Mucosa of stomach (tissue), 1 donor: ENCODE results near the gene TAF13.
A peak's percentile ranks its signal among the peaks of the same experiment; 100 is the strongest.

Experiments
- H3K27me3 ChIP-seq: one replicate; pipeline ENCODE4 v1.7.0; 2013; ENCODE audit warnings: mild to moderate bottlenecking, low read length; ENCODE audit not compliant: control insufficient read depth, insufficient read depth
- H3K36me3 ChIP-seq: one replicate; pipeline ENCODE4 v1.7.0; 2013; ENCODE audit warnings: low read length; ENCODE audit not compliant: control insufficient read depth, insufficient read depth
- H3K4me1 ChIP-seq: one replicate; pipeline ENCODE4 v1.7.0; 2013; ENCODE audit warnings: mild to moderate bottlenecking, low read length; ENCODE audit not compliant: control insufficient read depth, insufficient read depth
- H3K4me3 ChIP-seq: one replicate; pipeline ENCODE4 v1.7.0; 2013; ENCODE audit warnings: low read length
- H3K9ac ChIP-seq: one replicate; pipeline ENCODE4 v1.7.0; 2013; ENCODE audit warnings: mild to moderate bottlenecking, low read length, moderate library complexity
- H3K9me3 ChIP-seq: one replicate; pipeline ENCODE4 v1.7.0; 2013; ENCODE audit warnings: mild to moderate bottlenecking, low read length, moderate library complexity; ENCODE audit not compliant: control insufficient read depth
- donor health status: Pancreatic carcinoma.

Gene TAF13, protein sequence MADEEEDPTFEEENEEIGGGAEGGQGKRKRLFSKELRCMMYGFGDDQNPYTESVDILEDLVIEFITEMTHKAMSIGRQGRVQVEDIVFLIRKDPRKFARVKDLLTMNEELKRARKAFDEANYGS

DNA sequence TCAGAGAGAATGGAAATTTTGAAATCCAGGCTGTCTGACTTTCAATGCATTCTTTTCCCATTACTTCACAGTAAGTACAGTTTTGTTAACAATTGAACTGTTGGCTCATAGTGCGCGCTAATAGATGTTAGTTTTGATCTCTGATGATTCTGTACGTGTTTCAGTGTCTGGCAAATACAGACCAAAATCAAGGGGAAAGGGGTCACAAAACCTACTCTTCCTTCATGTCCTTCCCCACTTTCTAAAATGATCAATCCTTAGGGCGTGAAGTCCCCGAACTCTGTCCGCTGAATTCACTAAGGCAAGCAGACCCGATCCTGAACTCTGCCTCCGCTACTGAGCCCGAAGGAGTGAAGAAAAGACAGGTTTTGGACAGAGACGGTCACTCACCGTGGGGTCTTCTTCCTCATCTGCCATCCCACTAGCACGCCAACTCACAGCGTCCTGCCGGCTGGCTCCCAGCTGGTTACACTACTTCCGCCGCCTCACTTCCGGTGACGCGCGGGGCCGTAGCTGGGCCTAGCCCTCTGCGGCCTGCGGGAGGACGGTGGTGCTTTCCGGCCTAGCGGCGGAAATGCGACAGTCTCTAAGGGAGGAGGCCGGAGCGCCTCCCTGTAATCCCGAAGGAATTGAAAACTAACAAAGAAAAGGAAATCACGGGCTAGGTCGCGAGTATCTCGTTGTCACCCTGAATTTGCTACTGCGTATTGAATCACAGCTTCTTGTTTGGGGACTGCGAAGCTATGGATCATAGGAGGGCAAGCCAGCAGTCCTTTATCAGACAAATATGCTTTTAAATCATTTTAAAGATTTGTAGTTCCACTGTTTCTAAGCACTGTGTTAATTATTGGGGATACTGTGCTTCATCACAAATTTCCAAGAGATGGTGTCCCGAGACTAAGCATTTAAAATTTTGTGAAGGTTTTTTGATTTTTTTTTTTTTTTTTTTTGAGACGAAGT, at the start of gene TAF13:
TSS of gene TAF13 (minus strand) at position 473 of the 960 bp plus-strand sequence. CDS start at position 417, 56 bp downstream.
- H3K4me1 ChIP-seq = no peaks in the 10 kb centered on the region
- no peaks in the 10 kb centered on the region for H3K27me3 ChIP-seq
- peak within 1 kb of the TSS; percentile 91 for H3K4me3 ChIP-seq
- H3K9me3 ChIP-seq = no peaks in the 10 kb centered on the region
- H3K36me3 ChIP-seq = no peaks in the 10 kb centered on the region
- peak within 1 kb of the TSS; percentile 88 for H3K9ac ChIP-seq

DNA sequence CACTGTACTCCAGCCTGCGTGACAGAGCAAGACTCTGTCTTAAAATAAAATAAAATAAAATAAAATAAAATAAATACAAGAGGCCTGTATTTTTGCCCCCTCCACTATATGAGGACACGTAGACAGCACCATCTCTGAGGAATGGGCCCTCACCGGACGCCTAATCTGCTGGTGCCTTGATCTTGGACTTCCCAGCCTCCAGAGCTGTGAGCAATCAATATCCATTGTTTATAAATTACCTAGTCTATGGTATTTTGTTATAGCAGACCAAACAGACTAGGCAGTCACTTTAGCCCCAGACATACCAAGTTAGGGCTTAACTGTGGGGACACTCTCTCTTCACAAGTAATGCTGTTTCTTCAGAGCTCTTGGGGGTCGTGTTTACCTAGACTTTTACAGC, 44.6 kb upstream of the TAF13 start:
- H3K4me3 ChIP-seq = no peak overlapping the region
- H3K27me3 ChIP-seq = no peaks in the 10 kb centered on the region
- H3K9ac ChIP-seq = no peak overlapping the region
- peaks cover 24% of the 10 kb centered on the region for H3K4me1 ChIP-seq
- no peaks in the 10 kb centered on the region for H3K9me3 ChIP-seq
- H3K36me3 ChIP-seq = no peaks in the 10 kb centered on the region

DNA sequence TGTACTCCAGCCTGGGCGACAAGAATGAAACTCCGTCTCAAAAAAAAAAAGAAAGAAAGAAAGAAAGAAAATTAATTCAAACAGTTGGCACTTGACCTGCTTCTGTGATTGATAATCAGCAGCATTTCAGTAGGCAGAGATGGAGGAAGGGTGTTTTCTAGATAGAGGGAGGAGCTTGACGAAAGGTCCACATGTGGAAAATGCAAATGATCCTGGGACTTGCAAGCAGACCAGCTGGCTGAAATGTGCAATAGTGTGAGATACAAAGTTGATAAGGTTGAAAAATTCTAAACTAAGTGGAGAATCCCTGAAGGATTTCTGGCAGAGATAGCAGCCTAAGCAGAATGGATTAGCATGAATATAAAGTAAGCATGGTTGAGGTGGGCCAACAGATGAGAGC, 42.3 kb upstream of the TAF13 start:
- Histone ChIP-seq H3K9ac (no peak overlapping the region), H3K9me3 (no peaks in the 10 kb centered on the region), H3K27me3 (peaks cover 12% of the 10 kb centered on the region), H3K36me3 (no peaks in the 10 kb centered on the region), H3K4me3 (no peak overlapping the region), H3K4me1 (peaks cover 31% of the 10 kb centered on the region)

DNA sequence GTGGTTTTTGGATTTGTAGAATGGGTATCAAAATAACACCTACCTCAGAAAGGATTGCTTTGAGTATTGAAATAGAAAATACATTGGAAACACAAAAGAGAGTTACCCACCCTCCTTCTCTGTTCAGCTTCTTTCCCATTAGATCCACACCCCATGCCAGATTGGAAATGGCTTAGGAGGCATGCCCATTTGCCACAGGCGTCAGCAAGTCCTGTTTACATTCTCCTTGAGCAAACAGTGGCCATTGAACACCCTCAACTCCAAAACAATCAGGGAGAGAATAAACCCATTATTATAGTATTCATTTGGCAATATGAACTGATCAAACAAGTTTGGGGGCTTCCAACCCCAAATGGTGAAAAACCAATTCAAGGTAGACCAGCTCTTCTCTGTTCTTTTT, 40.5 kb upstream of the TAF13 start:
- Histone ChIP-seq H3K27me3 (peaks cover 12% of the 10 kb centered on the region), H3K9me3 (no peaks in the 10 kb centered on the region), H3K9ac (no peak overlapping the region), H3K4me3 (no peak overlapping the region), H3K4me1 (peaks cover 42% of the 10 kb centered on the region), H3K36me3 (no peaks in the 10 kb centered on the region)

DNA sequence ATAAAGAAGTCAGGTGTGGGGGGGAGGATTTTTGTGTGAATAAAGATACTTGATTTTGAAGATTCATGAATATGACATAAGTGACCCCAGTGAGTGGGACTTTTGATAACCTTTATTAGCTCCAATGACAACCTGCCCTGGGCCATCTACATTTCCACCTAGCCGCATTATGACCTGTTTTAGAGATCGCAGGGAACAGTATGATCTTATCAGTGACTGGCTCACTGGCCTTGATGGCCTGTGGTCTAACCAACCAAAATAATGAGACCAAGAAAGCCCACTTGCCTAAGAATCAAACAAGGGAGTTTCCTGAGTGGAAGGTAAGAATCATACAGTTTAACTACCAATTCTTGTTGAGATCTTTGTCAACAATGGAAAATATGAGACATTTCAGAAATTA, 39.9 kb upstream of the TAF13 start:
- H3K9ac ChIP-seq = no peak overlapping the region
- no peak overlapping the region for H3K4me3 ChIP-seq
- H3K36me3 ChIP-seq = no peaks in the 10 kb centered on the region

DNA sequence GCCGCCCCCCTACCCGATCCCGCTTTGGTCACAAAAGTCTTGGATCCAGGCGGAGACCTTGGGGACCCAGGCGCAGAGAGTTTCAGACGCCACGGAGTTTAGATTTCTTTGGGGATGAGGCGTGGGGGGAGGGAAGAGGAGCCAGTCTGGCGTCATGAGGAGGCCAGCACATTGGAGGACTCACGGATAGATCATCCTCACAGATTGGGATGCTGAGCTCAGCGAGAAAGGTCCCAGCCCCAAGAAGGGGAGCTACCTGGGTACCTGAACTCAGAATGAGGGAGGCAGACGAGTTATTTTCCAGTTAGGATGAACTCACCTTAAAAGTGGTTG, 38.5 kb upstream of the TAF13 start:
- H3K4me3 ChIP-seq = peak overlapping the region; percentile 66

More for the DNA sequence above, 39.9 kb upstream of the TAF13 start:
- H3K27me3 ChIP-seq = peaks cover 12% of the 10 kb centered on the region
- H3K4me1 ChIP-seq = peaks cover 42% of the 10 kb centered on the region
- H3K9me3 ChIP-seq = no peaks in the 10 kb centered on the region

DNA sequence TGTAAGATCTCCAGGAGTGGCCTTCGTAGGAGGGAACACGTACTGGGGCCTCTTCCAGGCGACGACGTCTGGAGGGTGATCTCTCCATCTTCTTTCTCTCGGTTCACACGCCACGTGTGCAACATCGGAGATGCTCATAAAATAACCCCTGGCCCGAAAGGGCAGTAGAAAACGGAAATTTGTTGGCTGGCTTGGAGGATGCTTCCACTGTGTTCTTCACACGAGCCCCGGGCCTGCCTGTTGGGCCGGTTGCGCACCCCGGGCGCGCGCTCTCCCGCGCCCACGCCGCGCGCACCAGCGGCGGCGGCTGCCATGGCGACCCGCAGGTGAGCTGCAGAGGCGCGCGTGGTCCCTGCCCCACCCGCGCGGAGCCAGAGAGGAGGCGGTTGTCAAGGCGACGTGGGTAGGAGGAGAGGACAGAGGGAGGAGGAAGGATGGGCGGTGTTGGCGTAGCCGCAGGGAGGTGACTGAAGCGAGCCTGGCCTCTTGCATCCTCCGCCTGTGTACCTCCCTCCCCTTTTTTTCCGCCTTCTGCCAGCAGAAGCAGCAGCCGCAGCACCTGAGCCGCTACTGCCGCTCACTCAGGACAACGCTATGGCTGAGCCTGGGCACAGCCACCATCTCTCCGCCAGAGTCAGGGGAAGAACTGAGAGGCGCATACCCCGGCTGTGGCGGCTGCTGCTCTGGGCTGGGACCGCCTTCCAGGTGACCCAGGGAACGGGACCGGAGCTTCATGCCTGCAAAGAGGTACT, 38.0 kb upstream of the TAF13 start, which contains the start of gene ELAPOR1:
TSS of gene ELAPOR1 (plus strand) at position 526 of the 752 bp plus-strand sequence. CDS start at position 595, 69 bp downstream.
- H3K9me3 ChIP-seq = no peaks in the 10 kb centered on the region
- no peaks in the 10 kb centered on the region for H3K36me3 ChIP-seq
- H3K9ac ChIP-seq = peak within 1 kb of the TSS; percentile 65
- peaks cover 12% of the 10 kb centered on the region for H3K27me3 ChIP-seq
- H3K4me3 ChIP-seq = peak within 1 kb of the TSS; percentile 66
- peaks cover 42% of the 10 kb centered on the region for H3K4me1 ChIP-seq

More for the DNA sequence above, 38.5 kb upstream of the TAF13 start:
- no peaks in the 10 kb centered on the region for H3K9me3 ChIP-seq
- H3K9ac ChIP-seq = peak overlapping the region; percentile 65
- H3K36me3 ChIP-seq = no peaks in the 10 kb centered on the region
- peaks cover 12% of the 10 kb centered on the region for H3K27me3 ChIP-seq
- peaks cover 42% of the 10 kb centered on the region for H3K4me1 ChIP-seq

DNA sequence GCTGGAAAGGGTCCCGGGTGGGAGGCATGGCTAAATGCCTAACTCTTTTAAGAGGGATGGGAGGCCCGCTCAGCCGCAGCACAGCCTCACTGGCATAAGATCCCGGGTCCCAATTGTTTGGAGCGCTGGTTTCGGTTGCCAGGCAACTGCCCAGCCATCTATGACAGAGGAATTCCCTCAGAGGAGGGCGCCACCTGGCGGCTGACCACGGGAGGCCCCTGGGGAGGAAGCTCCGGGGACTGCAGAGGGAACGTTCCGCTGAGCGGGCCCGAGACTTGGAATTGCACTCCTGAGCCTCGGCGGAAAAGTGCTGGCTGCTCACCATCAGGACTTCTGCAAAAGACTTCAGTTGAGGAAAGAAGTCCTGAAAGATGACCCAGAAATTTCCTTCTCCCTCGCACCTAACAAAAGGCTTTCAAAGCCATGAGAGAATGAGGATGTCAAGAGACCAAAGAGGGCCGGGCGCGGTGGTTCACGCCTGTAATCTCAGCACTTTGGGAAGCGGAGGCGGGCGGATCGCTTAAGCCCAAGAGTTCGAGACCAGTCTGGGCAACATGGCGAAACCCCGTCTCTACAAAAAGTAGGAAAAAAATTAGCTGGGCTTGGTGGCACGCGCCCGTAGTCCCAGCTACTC, 37.0 kb upstream of the TAF13 start:
- no peaks in the 10 kb centered on the region for H3K9me3 ChIP-seq
- H3K27me3 ChIP-seq = peaks cover 12% of the 10 kb centered on the region
- no peak overlapping the region for H3K9ac ChIP-seq
- H3K36me3 ChIP-seq = no peaks in the 10 kb centered on the region
- H3K4me1 ChIP-seq = peaks cover 34% of the 10 kb centered on the region
- H3K4me3 ChIP-seq = no peak overlapping the region

DNA sequence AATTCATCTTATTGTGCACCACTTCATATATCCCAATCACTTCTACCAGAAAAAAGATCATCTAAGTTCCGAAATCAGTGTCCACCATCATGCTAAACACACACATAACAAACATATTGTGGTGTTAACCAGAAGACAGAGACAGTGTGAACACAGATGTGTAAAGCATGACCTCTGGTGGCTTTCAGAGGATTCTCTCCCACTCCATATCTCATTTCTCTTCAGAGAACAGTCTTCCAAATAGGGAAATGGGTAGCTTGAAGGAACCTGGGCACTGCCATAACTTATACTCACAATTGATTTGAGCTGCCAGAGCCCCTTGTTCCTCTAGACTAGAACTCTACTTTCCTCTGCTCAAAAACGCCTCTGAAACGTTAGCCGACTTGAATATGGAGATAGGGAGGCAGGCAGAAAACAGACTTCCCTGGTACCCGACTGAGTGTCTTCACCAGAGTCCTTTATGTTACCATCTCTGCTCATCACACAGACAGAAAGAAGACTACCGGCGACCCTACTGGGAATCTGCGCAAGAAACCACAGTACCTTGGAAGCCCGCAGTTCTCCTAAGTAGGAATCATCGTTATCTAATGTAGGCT, 36.4 kb upstream of the TAF13 start:
- Histone ChIP-seq H3K4me1 (peaks cover 28% of the 10 kb centered on the region), H3K36me3 (no peaks in the 10 kb centered on the region), H3K27me3 (peaks cover 12% of the 10 kb centered on the region), H3K9ac (no peak overlapping the region), H3K9me3 (no peaks in the 10 kb centered on the region), H3K4me3 (no peak overlapping the region)

DNA sequence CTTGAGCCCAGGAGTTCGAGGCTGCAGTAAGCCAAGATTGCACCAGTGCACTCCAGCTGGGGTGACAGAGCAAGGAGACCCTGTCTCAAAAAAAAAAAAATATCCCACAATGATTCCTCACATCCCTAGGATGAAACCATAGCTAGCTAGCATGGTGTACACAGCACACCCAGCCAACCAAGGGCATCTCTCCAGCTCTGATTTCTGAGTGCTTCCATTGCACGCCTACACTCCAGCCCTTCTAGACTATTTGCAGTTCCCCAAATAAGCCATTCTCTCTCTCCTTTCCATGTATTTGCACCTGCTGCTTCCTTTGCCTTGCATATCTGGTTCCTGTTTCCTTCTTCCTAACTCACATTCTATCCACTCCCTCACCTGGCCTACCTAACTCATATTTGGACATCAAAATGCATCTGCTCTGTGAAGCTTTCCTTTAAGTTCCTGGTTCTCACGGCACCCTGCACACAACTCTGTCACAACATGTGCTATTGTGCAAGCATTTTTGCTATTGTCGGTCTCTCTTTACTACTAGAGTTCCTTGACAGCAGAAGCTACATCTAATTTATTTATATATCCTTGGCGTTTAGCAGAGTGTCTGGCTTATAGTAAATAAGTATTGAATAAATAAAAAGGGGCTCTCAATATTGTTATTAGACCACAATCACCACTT, 35.7 kb upstream of the TAF13 start:
- no peaks in the 10 kb centered on the region for H3K36me3 ChIP-seq
- no peaks in the 10 kb centered on the region for H3K9me3 ChIP-seq
- H3K4me3 ChIP-seq = no peak overlapping the region
- no peak overlapping the region for H3K9ac ChIP-seq
- peaks cover 12% of the 10 kb centered on the region for H3K27me3 ChIP-seq
- peaks cover 22% of the 10 kb centered on the region for H3K4me1 ChIP-seq

DNA sequence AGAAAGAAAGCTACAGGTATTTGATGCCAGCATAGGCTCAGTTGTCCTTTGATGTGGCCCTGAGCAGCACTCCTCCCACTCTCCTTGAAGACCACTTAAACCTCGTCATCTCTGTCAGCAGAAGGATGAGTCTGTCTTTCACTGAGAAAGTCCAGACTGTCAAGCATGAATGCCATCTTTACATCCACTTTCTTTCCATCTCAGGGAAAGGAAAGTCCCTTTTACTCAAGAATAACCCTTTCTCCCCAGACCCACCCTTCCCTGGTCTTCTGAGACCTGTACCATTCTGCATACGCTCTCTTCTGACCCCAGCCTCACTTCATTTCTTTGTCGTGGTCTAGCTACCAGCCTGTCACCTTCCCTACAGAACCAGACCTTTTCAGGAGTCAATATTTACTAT, 34.1 kb upstream of the TAF13 start:
- no peak overlapping the region for H3K4me3 ChIP-seq
- H3K4me1 ChIP-seq = peaks cover 18% of the 10 kb centered on the region
- H3K27me3 ChIP-seq = peaks cover 12% of the 10 kb centered on the region
- no peaks in the 10 kb centered on the region for H3K36me3 ChIP-seq
- no peaks in the 10 kb centered on the region for H3K9me3 ChIP-seq
- H3K9ac ChIP-seq = no peak overlapping the region
